Brain pericyte (primary cell): ENCODE measurements around the gene IMP3.
"Not testable (repeated sequence)": the region's sequence is repeated elsewhere in the genome, so short reads cannot be mapped to it uniquely, and the experiment has no call there.

Source experiments
- DNase-seq: peaks from one replicate; pipeline ENCODE4 v3.0.0-alpha.2; 2012; ENCODE audit warnings: low read depth, low spot score

The IMP3 gene

DNA sequence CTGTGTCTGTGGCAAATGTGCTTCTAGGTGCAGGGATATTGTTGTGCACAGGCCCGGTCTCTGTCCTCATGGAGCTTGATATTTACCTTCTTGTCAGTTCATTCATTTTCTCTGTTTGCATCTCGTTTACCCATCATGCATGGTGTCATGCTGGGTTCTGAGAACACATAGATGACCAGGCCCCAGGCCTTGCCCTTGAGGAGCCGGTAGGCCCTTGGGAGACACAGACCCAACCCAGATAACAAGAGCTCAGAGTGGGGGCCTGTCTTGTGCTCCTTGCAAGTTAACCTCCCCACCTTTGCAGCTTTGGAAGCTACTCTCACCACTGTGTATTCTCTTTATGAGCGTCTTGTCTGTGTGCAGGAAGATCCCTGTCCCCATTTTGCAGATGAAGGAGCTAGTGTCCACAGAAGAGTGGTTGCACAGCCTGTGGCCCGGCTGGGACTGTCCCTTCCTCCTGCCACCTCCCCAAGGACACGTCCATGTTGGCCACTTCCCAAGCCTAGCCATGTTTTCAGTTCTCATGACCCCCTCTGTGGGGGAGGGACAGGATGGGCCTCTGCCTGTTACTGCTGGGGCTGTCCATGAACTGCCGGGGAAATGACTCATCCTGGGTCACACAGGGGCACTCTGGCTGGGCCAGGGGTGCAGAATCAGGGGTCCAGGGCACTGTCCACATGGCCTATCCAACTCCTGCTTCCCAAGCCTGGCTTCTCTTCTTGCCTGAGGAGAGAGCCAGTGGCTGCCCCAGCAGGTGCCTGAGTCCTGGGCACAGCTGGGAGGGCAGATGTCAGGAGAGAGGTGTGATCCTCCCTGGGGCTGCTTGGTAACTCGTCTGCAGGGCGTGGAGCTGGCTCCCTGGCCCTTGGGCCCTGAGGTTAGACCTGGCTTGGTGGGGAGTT is 11.1 kb upstream of the IMP3 start:
- DNase-seq: no peak

DNA sequence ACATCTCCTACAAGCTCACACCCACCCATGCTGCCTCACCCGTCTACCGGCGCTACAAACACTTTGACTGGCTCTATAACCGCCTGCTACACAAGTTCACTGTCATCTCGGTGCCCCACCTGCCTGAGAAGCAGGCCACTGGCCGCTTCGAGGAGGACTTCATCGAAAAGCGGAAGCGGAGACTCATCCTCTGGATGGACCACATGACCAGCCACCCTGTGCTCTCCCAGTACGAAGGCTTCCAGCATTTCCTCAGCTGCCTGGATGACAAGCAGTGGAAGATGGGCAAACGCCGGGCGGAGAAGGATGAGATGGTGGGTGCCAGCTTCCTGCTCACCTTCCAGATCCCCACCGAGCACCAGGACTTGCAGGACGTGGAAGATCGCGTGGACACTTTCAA is 9.8 kb upstream of the IMP3 start:
- DNase-seq: no peak

DNA sequence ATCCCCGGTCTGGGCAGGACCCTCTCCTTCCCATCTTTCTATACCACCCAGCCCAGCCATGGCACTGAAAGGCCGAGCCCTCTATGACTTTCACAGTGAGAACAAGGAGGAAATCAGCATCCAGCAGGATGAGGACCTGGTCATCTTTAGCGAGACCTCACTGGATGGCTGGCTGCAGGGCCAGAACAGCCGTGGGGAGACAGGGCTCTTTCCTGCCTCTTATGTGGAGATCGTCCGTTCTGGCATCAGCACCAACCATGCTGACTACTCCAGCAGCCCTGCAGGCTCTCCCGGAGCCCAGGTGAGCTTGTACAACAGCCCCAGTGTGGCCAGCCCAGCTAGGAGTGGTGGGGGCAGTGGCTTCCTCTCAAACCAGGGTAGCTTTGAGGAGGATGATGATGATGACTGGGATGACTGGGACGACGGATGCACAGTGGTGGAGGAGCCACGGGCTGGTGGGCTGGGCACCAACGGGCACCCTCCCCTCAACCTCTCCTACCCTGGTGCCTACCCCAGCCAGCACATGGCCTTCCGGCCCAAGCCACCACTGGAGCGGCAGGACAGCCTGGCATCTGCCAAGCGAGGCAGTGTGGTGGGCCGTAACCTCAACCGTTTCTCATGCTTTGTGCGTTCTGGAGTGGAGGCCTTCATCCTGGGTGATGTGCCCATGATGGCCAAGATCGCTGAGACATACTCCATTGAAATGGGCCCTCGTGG is 9.2 kb upstream of the IMP3 start:
- no peak for DNase-seq

DNA sequence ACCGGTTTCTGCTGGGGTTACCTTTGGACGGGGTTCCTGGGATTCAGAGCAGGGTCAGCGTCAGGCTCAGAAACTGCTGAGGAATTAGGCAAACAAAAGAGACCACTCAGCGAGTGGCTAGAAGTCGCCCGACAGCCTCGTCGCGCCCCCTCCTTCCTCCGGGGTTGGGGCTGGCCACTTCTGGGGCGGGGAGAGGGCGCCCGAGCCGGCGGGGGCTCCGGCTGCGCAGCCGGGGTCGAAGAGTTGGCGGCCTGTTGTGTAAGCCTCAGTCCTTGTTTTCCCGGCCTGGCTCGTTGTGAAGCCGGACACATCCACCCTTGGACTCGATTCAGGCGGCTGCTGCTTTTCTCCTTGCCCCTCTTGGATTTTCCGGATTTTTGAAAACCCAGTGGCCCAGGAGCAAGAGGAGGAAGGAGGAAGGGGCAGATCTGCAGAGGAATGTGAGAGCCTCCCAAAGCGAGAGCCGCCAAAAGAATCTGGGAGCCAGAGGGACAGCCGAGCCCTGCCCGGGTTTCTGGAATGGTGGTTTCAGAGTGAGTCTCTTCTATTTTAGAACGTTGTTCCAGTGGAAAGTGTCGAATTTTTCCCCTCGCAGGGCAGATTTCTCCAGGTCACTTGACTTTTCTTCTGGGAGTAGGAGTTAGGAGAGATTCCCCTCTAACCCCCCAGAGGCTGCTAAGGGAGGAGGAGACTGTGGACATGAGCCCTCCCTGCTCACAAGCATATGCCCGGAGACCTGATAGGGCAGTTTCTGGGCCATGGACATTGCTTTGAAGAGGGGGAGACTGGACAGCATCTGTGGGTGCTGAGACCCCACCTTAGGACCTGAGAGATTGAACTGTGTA is 8.4 kb upstream of the IMP3 start:
- no peak for DNase-seq

DNA sequence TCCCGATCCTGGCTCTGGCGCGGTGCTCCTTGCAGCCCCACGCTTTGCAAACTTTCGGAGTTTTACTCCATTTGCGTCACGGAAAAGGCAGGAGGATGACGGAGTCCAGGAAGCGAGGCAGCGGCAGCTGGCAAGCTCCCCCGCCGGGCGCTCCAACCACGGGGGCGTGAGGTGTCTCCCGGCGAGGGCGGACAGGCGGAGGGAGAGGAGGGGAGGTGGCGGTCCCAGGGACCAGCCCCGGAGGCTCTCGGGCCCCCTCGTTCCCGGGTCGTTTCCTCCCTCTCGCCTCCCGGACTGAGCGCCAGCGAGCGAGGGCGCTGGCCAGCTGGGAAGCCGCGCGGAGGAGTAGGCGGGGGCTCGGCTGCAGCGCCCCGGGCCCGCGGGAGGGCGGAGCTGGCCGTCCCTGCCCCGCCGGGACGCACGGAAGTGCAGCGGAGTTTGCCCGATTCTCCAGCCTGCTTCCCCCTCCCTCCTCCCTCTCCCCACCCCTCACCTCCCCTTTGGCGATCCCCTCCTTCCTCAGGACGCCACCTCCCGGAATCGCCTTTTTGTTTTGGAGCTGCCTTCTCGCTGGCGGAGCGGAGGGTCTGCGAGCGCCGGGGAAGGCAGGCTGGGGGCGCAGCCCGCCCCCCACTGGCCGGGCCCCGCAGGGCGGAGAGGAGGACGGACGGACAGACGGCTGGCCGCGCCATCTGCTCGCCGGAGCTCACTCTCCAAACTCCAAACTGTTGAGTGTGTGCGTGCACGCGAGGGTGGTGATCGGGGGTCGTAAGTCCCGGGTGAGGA is 7.5 kb upstream of the IMP3 start, which contains the start of gene SNX33:
Gene SNX33 (plus strand): TSS at position 543 of the 786 bp plus-strand sequence. CDS start 1,191 bp downstream, outside the sequence.
- no peak for DNase-seq

DNA sequence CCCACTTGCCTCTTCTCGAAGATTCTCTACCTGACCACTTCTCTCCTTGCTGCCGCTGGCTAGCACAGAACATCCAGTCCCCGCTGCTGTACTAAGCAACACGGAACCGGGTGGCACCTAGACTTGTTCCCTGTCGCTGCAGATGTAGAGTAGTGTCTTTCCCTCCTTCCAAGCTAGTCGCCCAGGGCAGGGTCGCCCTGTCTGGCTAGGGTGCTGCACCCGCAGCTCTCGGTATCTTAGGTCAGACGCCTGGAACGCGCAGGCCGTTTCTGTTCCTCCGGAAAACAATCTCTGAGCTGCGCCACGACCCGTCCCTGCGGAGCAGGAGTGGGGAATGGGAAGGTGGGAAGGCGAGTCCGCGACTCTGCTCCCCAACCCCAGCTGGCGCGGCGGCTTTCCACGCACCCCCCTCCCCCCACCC is 6.9 kb upstream of the IMP3 start:
- no peak for DNase-seq

DNA sequence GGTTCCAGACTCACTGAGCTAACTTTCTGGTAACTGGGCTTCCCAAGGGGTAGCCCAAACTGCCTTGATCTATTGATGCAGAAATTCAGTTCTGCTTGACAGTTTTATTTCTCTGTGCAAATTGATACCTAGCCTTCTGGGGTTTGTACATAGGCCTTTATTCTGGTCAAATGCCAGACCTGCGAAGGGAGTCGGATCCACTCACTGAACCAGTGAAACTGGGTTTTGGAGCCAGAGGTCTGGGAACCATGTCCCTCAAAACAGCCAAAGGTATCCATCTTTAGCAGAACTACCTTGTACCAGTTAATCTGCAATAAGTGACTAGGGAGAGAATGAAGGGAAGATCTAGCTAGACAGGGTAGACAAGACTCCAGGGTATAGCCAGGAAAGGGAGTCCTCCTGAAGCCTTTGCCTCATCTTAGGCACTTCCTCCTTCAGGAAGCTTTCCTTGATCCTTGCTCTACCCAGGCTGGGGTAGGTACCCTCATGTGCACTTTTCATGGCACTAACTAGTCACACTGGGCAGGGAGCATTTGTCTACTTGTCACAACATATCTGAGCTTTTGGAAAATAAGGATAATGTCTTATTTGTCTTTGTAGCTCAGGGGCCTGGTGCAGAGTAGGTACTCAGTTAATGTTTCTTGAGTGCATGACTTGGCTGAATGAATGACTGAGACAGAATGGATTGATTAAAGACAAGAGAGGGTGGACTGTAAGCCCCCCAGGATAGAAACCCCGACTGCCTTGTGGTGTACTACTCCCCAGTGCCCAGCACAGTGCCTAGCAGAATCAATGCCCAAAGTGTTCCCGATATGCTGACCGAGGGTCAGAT is 6.3 kb upstream of the IMP3 start:
- DNase-seq: no peak

DNA sequence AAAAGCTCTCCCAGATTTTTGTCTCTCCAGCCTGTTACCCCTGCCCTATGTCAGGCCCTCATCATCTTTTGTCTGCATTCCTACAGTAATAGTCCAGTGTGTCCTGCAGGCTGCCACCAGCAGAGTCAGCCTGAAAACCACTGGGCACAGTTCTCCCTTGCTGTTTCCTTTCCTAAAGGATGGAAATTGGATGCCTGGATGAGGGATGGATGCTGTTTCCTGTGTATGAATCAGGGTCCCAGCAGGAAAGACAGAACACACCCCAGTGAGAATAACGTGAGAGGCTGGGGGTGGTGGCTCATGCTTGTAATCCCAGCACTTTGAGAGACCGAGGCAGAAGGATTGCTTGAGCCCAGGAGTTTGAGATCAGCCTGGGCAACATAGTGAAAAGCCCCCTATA is 4.4 kb upstream of the IMP3 start:
- no peak for DNase-seq

DNA sequence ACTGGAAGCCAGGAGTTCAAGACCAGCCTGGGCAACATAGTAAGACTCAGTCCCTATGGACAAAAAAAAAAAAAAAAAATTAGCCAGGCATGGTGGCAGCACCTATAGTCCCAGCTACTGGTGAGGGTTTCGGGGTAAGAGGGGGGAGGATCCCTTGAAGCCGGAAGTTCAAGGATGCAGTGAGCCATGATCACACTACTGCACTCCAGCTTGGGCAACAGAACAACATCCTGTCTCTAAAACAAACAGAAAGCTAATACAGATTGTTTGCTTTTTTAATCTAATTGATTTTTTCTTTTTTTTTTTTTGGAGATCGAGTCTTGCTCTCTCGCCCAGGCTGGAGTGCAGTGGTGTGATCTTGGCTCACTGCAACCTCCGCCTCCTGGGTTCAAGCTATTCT is 1.6 kb upstream of the IMP3 start:
- no peak for DNase-seq

DNA sequence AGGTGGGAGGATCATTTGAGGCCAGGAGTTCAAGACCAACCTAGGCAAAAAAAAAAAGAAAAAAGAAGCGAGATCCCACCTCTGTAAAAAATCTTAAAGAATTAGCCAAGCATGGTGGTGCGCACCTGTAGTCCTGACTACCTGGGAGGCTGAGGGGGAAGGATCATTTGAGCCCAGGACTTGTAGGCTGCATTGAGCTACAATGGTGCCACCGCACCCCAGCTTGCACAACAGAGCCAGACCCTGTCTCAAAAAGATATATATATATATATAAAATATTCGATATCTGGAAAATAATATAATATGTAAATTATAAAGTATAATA is 1.1 kb upstream of the IMP3 start:
- DNase-seq: no peak

DNA sequence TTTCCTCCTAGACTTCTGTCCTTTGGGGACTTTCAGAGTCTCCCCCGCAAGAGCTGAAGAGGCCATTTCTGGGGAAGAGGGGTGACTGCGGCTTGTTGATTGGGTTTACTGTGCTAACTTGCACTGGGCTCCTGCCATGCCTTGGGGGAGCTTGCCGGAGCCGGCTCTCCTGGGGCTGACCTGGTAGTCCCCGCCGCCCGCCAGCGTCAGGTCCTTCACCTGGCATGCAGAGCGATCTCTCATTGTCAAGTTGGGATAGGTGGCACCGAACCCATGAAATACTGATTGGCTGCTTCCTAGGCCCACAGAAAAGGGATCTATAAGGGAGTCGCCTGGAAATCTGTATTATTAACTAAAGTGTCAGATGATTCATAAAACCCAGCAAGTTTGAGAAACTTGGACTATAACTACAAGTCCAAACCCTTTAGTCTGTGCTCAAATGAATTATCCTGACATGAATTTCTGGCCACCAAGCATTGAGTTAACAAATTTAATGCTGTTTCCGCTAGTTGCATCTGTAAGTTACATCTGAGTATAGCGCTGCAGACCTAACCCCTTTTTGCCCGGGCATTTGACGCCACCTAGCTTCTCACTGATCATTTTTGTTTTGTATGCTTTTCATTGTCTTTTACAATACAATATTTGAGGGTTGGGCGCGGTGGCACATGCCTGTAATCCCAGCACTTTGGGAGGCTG is 607 bp upstream of the IMP3 start:
- no peak for DNase-seq

DNA sequence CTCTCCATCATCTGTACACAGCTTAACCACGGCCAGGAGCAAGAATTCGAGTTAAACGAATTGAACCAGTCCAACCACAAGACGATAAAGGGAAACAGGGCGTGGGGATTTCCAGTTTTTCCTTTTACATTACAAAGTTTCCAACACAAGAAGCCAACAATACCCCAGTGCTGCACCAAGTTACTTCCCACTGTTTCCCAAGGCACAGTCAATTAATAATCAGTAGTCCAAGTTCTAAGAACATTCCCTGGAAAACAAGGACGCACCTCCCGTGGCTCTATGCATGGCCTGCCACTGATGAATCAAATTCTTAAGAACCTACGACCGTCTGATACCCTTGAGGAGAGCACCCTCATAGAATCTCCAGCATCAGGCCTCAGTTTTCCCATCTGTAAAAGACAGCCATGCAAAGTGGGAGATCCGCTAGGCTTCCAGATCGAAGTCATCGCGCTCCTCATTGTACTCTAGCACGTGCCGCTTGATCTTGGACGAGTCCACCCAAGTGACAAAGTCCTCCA is 774 bp downstream of the IMP3 start:
- no peak for DNase-seq

DNA sequence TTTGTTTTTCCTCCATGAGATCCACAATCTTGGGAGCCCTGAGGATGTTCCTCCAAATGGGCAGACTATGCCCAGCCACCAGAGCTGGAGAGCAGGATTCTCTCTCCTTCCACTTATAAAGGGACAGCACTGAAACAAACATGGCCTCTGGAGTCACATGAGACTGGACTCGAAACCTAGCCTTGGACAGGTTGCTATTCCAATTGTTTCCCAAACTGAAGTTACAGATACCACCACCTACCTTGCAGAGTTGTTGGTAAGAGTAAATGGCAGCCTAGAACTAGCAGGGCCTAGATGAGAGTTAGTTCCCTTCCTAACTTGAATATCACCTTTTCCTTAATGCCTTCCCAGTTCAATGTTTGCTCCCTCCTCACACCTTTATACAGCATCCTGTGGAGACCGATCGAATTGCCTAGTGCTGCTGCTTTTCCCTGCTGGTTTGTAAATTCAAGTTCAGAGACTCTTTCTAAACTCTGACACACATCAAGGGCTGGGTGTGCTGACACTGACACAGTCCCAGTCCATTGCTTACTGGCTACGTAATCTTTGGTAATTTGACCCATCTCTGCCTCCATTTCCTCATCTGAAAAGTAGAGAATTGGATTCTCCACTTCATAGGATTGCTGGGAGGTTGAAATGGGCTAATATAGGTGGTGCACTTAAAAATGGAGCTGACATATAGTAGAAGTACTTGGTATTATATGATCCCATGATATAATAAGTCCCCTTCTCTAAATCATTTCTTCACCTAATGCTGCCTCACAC is 2.6 kb downstream of the IMP3 start:
- DNase-seq: no peak

DNA sequence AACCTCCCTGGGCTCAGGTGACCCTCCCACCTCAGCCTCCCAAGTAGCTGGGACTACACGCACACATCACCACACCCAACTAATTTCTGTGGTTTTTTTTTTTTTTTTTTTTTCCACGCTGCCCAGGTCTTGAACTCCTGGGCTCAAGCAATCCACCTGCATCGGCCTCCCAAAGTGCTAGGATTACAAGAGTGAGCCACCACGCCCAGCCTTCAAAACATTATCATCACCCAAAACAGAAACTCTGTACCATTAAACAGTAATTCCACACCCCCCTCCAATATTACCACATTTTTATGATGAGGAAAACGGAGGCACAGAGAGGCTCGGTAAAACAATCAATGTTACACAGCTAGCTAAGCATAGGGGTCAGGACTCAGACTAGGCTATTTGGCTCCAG is 4.0 kb downstream of the IMP3 start:
- DNase-seq: no peak

DNA sequence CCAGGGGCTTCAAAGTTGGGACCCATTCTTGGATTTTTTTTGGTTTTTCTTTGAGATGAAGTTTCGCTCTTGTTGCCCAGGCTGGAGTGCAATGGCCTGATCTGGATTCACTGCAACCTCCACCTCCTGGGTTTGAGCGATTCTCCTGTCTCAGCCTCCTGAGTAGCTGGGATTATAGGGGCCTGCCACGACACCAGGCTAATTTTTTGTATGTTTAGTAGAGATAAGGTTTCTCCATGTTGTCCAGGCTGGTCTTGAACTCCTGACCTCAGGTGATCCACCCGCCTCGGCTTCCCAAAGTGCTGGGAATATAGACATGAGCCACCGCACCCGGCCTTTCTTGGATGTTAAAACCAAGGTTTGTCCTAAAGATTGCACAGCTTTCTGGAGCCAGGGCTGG is 6.1 kb downstream of the IMP3 start:
- DNase-seq: not testable (repeated sequence)

DNA sequence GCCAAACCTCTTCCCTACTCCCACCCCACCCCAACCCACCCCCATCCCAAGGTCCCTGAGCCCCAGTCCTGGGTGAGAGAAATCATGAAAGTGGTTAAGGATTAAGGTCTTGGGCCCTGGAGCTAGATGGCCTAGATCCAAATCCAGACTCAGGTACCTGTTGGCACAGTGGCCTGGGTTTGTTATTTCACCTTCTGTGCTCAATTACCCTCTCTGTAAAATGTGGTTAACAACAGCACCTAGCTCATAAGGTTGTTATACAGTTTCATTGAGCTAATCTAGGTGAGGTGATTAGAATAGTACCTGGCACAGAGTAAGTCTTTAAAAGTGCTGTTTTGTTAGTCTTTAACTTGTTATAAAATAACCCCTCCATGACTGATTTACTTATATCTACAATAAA is 8.1 kb downstream of the IMP3 start:
- no peak for DNase-seq

DNA sequence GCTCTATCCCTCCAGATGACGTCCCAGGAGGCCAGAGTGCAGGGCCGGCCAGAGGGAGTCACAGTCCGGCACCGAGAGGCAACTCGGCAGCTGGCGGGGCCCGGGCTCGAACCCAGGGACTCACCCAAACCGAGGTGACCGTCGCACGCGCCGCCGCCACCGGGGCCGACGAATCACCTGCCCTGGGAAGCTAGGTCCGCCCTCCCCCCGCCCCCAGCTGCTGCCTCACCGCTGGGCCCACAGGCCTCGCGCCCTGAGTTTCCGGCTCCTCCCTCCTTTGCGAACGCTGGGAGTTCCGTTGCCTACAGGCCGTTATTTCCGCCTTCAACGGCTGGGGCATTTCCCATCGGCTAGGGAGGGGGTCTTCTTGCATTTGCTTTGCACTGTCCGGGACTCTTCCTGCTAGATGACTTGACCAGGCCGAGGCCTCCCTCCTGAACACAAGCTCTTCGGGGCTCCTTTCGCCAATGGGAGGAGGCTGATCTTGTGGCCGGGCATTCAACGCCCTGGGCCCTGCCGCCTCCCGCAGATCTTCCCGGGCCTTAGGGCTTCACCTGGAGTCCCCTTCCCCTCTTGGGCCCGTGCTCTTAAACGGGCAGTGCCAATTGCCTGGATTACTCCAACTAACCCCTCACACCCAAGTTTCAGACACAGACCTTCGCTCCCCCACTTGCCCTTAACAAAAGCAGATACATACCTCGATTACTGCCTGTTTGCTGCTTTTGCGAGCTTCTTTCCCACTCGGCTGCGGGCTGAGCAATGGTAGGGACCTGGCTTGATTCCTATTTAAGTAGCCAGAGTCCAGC is 14.3 kb downstream of the IMP3 start, which contains the start of gene SNUPN:
Gene SNUPN (minus strand): TSS at position 184 of the 806 bp plus-strand sequence. CDS start 4,674 bp downstream, outside the sequence.
- DNase-seq: peak; percentile 61

DNA sequence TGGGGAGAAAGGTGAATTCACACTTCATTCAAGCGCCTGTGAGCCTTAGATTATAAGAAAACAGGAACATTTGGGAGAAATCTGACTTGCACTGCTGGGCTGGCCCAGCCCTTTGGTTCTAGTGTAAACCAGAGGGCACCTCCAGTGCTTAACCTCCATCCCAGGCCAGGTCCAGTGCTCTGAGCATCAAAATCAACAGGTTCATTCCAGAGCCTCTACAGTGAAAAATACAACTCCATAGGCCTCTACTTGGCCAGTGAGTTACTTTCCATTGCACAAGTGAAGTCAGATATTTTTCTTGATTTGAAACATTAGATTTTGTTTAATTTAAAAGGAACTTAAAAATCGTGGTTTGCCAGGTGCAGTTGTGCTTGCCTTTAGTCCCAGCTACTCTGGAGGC is 17.5 kb downstream of the IMP3 start:
- DNase-seq: no peak
